GM12878 (cell line): ENCODE data around the gene ZNF331. TPM values are rescaled to one million over a fixed set of nuclear protein-coding genes. Genes with fewer than 3 reads are reported as not detected.

Experiments
- ATAC-seq: fragments of 200-7000 bp; cut with Tn5 transposase; 3 replicates; pipeline ENCODE4 v1.9.1; 2020; ENCODE audit warnings: mild to moderate bottlenecking, moderate library complexity
- BruUV-seq: library from RNA; stranded (reverse); fragments of 400-500 nt; replicated peaks from 2 replicates; lab custom pipeline; 2021; lab: Mats Ljungman, UMichigan
- CTCF ChIA-PET: fragments of 300-600 bp; sonication (Branson Sonifier 250); formaldehyde crosslinking; extraction: SDS; loops from one replicate; lab custom pipeline; 2021; ENCODE audit warnings: inconsistent platforms; lab: Yijun Ruan, JAX
- POLR2A ChIA-PET: fragments of 350-600 bp; formaldehyde crosslinking; extraction: SDS; loops from one replicate; lab custom pipeline; 2021; ENCODE audit warnings: inconsistent platforms; lab: Charles Lee
- RAD21 ChIA-PET: fragments of 300-600 bp; sonication (Branson Sonifier 250); formaldehyde crosslinking; loops from one replicate; lab custom pipeline; 2023; ENCODE audit warnings: antibody characterized with exemption; ENCODE audit not compliant: unreplicated experiment; lab: Charles Lee
- SMC1A ChIA-PET: fragments of 300-600 bp; sonication (Branson Sonifier 250); formaldehyde crosslinking; loops from one replicate; lab custom pipeline; 2023; ENCODE audit not compliant: unreplicated experiment, uncharacterized antibody; lab: Charles Lee
- DNase-seq: peaks from one replicate; pipeline ENCODE4 v3.0.0-alpha.2; 2011; ENCODE audit warnings: low read depth, low spot score
- FAIRE-seq: peaks from 3 replicates; lab custom pipeline; 2011; peaks lifted over from hg19 to GRCh38; lab: Jason Lieb, UNC
- H2AFZ ChIP-seq: 2 replicates; pipeline ENCODE4 v1.6.0; 2011; ENCODE audit warnings: low read depth, low read length, control low read depth; ENCODE audit not compliant: control insufficient read depth
- H3K27ac ChIP-seq: 2 replicates; pipeline ENCODE4 v1.5.1; 2011; ENCODE audit warnings: control low read depth; ENCODE audit not compliant: control insufficient read depth, insufficient read depth
- H3K27me3 ChIP-seq, 2 experiments: replicated peaks in 1 of 2; 2 replicates each; pipeline versions ENCODE4 v1.6.0 to v1.6.1; 2011; ENCODE audit warnings: low read length in 1 of 2; ENCODE audit not compliant: control insufficient read depth in 2 of 2, insufficient read depth in 2 of 2
- H3K36me3 ChIP-seq, 2 experiments: 2 replicates each; pipeline ENCODE4 v1.5.1; 2011; ENCODE audit warnings: low read length in 1 of 2; ENCODE audit not compliant: control insufficient read depth in 2 of 2, insufficient read depth in 2 of 2
- H3K4me1 ChIP-seq: 2 replicates; pipeline ENCODE4 v1.6.1; 2011; ENCODE audit warnings: mild to moderate bottlenecking, low read length, moderate library complexity, mixed read lengths; ENCODE audit not compliant: control insufficient read depth, insufficient read depth
- H3K4me2 ChIP-seq: 2 replicates; pipeline ENCODE4 v1.6.0; 2011; ENCODE audit warnings: control low read depth; ENCODE audit not compliant: control insufficient read depth, insufficient read depth
- H3K4me3 ChIP-seq: fragments of 200-600 bp; sonication (generic); 2 replicates; pipeline ENCODE4 v1.5.1; 2016
- H3K79me2 ChIP-seq: 2 replicates; pipeline ENCODE4 v1.6.0; 2011; ENCODE audit warnings: low read length; ENCODE audit not compliant: control insufficient read depth, insufficient read depth
- H3K9ac ChIP-seq: 2 replicates; pipeline ENCODE4 v1.8.0; 2011; ENCODE audit warnings: low read length, control low read depth, mixed read lengths; ENCODE audit not compliant: control insufficient read depth, insufficient read depth
- H3K9me3 ChIP-seq: replicated peaks from 3 replicates; pipeline ENCODE4 v1.5.1; 2011; ENCODE audit warnings: mild to moderate bottlenecking, low read length; ENCODE audit not compliant: control insufficient read depth, insufficient read depth
- H4K20me1 ChIP-seq: 2 replicates; pipeline ENCODE4 v1.6.0; 2011; ENCODE audit not compliant: control insufficient read depth, insufficient read depth
- BMI1 ChIP-seq: fragments of 450-650 bp; IDR thresholded peaks from 2 replicates; pipeline ENCODE4 v1.6.1; 2016; ENCODE audit warnings: mild to moderate bottlenecking, moderate library complexity, borderline replicate concordance
- DPF2 ChIP-seq: fragments of 450-650 bp; IDR thresholded peaks from 2 replicates; pipeline ENCODE4 v1.6.1; 2017; ENCODE audit warnings: mild to moderate bottlenecking
- ELK1 ChIP-seq: IDR thresholded peaks from 2 replicates; pipeline ENCODE4 v1.6.1; 2012; ENCODE audit warnings: low read depth, low read length, improper control_type of control experiment
- EP300 ChIP-seq, 2 experiments: fragments of 150-350 bp in 1 of 2; IDR thresholded peaks; 2 replicates each; pipeline ENCODE4 v1.6.1; 2011 to 2012; ENCODE audit warnings: low read depth in 2 of 2, low read length in 2 of 2, borderline replicate concordance in 1 of 2, improper control_type of control experiment in 1 of 2, inconsistent platforms in 1 of 2; ENCODE audit not compliant: control insufficient read depth in 1 of 2
- HDAC2 ChIP-seq: fragments of 200-600 bp; sonication (generic); IDR thresholded peaks from 2 replicates; pipeline ENCODE4 v1.6.1; 2017
- JUND ChIP-seq: IDR thresholded peaks from 2 replicates; pipeline ENCODE4 v1.6.1; 2012; ENCODE audit warnings: low read depth, mild to moderate bottlenecking, low read length, improper control_type of control experiment, moderate library complexity
- KAT2A ChIP-seq: conservative IDR thresholded peaks from 2 replicates; pipeline ENCODE4 v1.6.1; 2011; ENCODE audit warnings: low read depth, low read length; ENCODE audit not compliant: control insufficient read depth
- KLF5 ChIP-seq: fragments of 450-650 bp; IDR thresholded peaks from 2 replicates; pipeline ENCODE4 v1.6.1; 2014; ENCODE audit warnings: mild to moderate bottlenecking; ENCODE audit not compliant: partially characterized antibody
- MYB ChIP-seq: fragments of 150-350 bp; IDR thresholded peaks from 2 replicates; pipeline ENCODE4 v1.6.1; 2014; ENCODE audit warnings: mild to moderate bottlenecking, low read depth, low read length, borderline replicate concordance
- NR2F1 ChIP-seq: fragments of 450-650 bp; conservative IDR thresholded peaks from 2 replicates; pipeline ENCODE4 v1.6.1; 2017; ENCODE audit warnings: mild to moderate bottlenecking
- PBX3 ChIP-seq: IDR thresholded peaks from 2 replicates; pipeline ENCODE4 v1.6.1; 2011; ENCODE audit warnings: mild to moderate bottlenecking, low read depth, low read length, moderate library complexity; ENCODE audit not compliant: insufficient replicate concordance
- RCOR1 ChIP-seq: conservative IDR thresholded peaks from 2 replicates; pipeline ENCODE4 v1.6.1; 2012; ENCODE audit warnings: low read depth, low read length, improper control_type of control experiment
- SIN3A ChIP-seq: IDR thresholded peaks from 2 replicates; pipeline ENCODE4 v1.6.1; 2012; ENCODE audit warnings: low read depth, low read length, improper control_type of control experiment
- SREBF1 ChIP-seq: IDR thresholded peaks from 2 replicates; pipeline ENCODE4 v1.6.1; 2012; ENCODE audit warnings: mild to moderate bottlenecking, low read length
- TAF1 ChIP-seq: IDR thresholded peaks from 2 replicates; pipeline ENCODE4 v1.6.1; 2011; ENCODE audit warnings: mild to moderate bottlenecking, low read depth, low read length, borderline replicate concordance
- ZBTB40 ChIP-seq: fragments of 450-650 bp; IDR thresholded peaks from 2 replicates; pipeline ENCODE4 v1.6.1; 2016; ENCODE audit warnings: mild to moderate bottlenecking, moderate library complexity, borderline replicate concordance
- ZNF274 ChIP-seq: IDR thresholded peaks from one replicate; pipeline ENCODE4 v1.8.0; 2011; ENCODE audit not compliant: insufficient read length, insufficient read depth
- WGBS: methylation state at CpG from one replicate; pipeline ENCODE4 v1.1.6; 2016; ENCODE audit warnings: low lambda C conversion rate; ENCODE audit not compliant: insufficient replicate concordance, insufficient coverage; ENCODE audit errors: missing lambda C conversion rate; 5-methylcytosine and 5-hydroxymethylcytosine counted together
- in situ Hi-C: fragments of 300-500 bp; cut with MboI; formaldehyde crosslinking; loops from 9 replicates; pipeline ENCODE4 v1.14.3; 2018; ENCODE audit warnings: mixed read lengths
- intact Hi-C: fragments of 100-400 bp; cut with micrococcal nuclease; formaldehyde crosslinking; loops from one replicate; pipeline ENCODE4 v1.14.2; 2022; ENCODE audit not compliant: unreplicated experiment
- polyA plus RNA-seq, 11 experiments: library from polyadenylated mRNA; depleted of rRNA in 4 of 11; unstranded in 6 of 11; stranded (reverse) in 5 of 11; fragments of >200 nt; fragmentation: Nextera tagmentation in 4 of 11; fragmentation: Illumina TruSeq in 1 of 11; extraction: Ambion mirVana in 4 of 11; extraction: Trizol in 1 of 11; gene quantifications; 1 replicate in 1 of 11; 2 replicates in 10 of 11; pipeline versions ENCODE4 v1.2.1 to v1.2.3, GENCODE V29; 2011 to 2016; ENCODE audit warnings: inconsistent platforms in 2 of 11, missing spikeins in 2 of 11, low read depth in 1 of 11
- total RNA-seq, 4 experiments: library from RNA; depleted of rRNA in 3 of 4; stranded (reverse); fragments of >200 nt in 3 of 4; fragmentation: Illumina TruSeq in 1 of 4; extraction: Trizol in 1 of 4; gene quantifications; 2 replicates each; pipeline versions ENCODE4 v1.2.1 to v1.2.3, GENCODE V29; 2013 to 2021

The ZNF331 gene
- total and polyA plus RNA-seq, 10 of the 15 experiments (the other 5 are each of a cell fraction or from before 2014, with no cell fraction given): 2.6 to 11.5 (median 5.3) TPM

- TF ChIP-seq HDAC2 (no peak), ZNF274 (no peak), ELK1 (no peak), KAT2A (no peak), JUND (no peak), KLF5 (no peak), DPF2 (no peak), RCOR1 (no peak), EP300 (IDR thresholded peaks at IDR 0.05; ENCODE audit: borderline replicate concordance in 1 of 2, control insufficient read depth in 1 of 2, low read depth in 2 of 2, low read length in 2 of 2) (no peak)
Observed at GRCh38 chr19:53594811-53595509, 57.0 kb downstream of the ZNF331 start (continued).

GRCh38 chr19:53595510-53595867 lies 57.5 kb downstream of the ZNF331 start:
- WGBS: 87% methylated on average over 9 of the region's 9 CpGs
- TF ChIP-seq BMI1: no peak
- TF ChIP-seq TAF1: no peak
- TF ChIP-seq PBX3: no peak
- no peak for TF ChIP-seq SIN3A
- TF ChIP-seq SREBF1: no peak
- TF ChIP-seq NR2F1: no peak
- TF ChIP-seq MYB: no peak
- no peak for TF ChIP-seq ZBTB40

More at GRCh38 chr19:53595510-53595867, 57.5 kb downstream of the ZNF331 start:
- ChIA-PET RAD21 (no interaction called here), CTCF (no interaction called here), SMC1A (no interaction called here), POLR2A (no interaction called here)
- Histone ChIP-seq H3K9me3 (no peaks in the 10 kb centered on the region; the same call in 2 of the 3 replicates), H3K4me3 (no peak overlapping the region), H4K20me1 (no peaks in the 10 kb centered on the region), H3K4me2 (no peak overlapping the region), H2AFZ (no peak overlapping the region), H3K4me1 (no peaks in the 10 kb centered on the region), H3K9ac (no peak overlapping the region), H3K27me3 (no peaks in the 10 kb centered on the region), H3K27ac (no peak overlapping the region), H3K79me2 (no peaks in the 10 kb centered on the region), H3K36me3 (no peaks in the 10 kb centered on the region)
- DNase-seq (no peak), ATAC-seq (no peak), FAIRE-seq (no peak)
- BruUV-seq: no TSS peak
- intact Hi-C loops (no loop called here), in situ Hi-C loops (no loop called here)
